ENCODE measurements around the gene MFSD1.

- no peak for TF ChIP-seq ZNF384 (IDR thresholded peaks at IDR 0.05)
- TF ChIP-seq FOXK2 (IDR thresholded peaks at IDR 0.05), result no peak
- no peak for TF ChIP-seq NFRKB (IDR thresholded peaks at IDR 0.05)
Observed at GRCh38 chr3:158768881-158769543, 32.8 kb upstream of the MFSD1 start.

All from HEK293T (cell line).